Upper lobe of left lung (tissue), 4 donors: Measurements from ENCODE around the gene LCN15.

Experiments
- EP300 ChIP-seq, 4 donors: sonication (generic); formaldehyde crosslinking; IDR thresholded peaks; one replicate each; pipeline ENCODE4 v1.5.1; 2017; ENCODE audit warnings: antibody characterized with exemption in 4 of 4, control low read depth in 2 of 4
- TF ChIP-seq, protein P1 (sequence below), 6 experiments: fragments of 450-650 bp in 4 of 6; fragments of 200-600 bp in 2 of 6; sonication (generic) in 2 of 6; IDR thresholded peaks; one replicate each; pipeline ENCODE4 v1.5.1; 2016 to 2019; ENCODE audit warnings: antibody characterized with exemption in 6 of 6

DNA sequence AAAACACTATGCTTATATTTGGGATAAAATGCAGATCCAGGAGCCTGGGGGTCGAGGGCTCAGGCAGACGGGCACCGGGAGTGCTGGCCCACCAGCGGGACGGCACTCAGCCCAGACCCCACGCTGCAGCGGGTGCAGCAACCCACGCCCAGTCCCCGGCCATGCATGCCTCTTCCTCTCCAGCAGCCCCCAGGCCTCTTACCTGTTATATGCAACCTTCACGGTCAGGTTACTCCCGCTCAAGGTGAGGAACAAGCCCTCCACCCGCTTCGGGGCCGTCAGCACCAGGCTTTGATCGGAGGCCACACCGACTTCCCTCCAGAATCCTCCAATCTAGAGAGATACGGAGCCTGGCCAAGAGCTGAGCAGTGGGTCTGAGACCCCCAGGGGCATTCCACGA, 7.5 kb downstream of the LCN15 start:
- no peak for TF ChIP-seq EP300 (IDR thresholded peaks at IDR 0.05)
- TF ChIP-seq, protein P1, sequence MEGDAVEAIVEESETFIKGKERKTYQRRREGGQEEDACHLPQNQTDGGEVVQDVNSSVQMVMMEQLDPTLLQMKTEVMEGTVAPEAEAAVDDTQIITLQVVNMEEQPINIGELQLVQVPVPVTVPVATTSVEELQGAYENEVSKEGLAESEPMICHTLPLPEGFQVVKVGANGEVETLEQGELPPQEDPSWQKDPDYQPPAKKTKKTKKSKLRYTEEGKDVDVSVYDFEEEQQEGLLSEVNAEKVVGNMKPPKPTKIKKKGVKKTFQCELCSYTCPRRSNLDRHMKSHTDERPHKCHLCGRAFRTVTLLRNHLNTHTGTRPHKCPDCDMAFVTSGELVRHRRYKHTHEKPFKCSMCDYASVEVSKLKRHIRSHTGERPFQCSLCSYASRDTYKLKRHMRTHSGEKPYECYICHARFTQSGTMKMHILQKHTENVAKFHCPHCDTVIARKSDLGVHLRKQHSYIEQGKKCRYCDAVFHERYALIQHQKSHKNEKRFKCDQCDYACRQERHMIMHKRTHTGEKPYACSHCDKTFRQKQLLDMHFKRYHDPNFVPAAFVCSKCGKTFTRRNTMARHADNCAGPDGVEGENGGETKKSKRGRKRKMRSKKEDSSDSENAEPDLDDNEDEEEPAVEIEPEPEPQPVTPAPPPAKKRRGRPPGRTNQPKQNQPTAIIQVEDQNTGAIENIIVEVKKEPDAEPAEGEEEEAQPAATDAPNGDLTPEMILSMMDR (IDR thresholded peaks at IDR 0.05): no peak
